ENCODE results near the gene FCER2.

FCER2 gene

DNA sequence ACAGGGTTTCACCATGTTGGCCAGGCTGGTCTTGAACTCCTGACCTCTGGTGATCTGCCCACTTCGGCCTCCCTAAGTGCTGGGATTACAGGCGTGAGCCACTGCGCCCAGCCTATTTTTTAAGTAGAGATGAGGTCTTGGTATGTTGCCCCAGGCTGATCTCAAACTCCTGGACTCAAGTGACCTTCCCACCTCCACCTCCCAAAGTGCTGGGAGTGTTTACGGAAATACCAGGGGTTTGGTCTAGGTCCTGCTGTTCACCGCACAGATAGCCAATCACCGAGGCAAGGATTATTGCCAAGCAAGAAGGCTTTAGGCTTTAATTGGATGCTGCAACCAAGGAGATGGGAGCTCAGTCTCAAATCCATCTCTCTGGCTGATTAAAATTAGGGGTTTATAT, 18.4 kb upstream of the FCER2 start:
- H3K79me2 ChIP-seq (ENCODE audit: insufficient read depth, low read length), result no peaks in the 10 kb centered on the region
- TF ChIP-seq, protein P1, sequence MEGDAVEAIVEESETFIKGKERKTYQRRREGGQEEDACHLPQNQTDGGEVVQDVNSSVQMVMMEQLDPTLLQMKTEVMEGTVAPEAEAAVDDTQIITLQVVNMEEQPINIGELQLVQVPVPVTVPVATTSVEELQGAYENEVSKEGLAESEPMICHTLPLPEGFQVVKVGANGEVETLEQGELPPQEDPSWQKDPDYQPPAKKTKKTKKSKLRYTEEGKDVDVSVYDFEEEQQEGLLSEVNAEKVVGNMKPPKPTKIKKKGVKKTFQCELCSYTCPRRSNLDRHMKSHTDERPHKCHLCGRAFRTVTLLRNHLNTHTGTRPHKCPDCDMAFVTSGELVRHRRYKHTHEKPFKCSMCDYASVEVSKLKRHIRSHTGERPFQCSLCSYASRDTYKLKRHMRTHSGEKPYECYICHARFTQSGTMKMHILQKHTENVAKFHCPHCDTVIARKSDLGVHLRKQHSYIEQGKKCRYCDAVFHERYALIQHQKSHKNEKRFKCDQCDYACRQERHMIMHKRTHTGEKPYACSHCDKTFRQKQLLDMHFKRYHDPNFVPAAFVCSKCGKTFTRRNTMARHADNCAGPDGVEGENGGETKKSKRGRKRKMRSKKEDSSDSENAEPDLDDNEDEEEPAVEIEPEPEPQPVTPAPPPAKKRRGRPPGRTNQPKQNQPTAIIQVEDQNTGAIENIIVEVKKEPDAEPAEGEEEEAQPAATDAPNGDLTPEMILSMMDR (IDR thresholded peaks at IDR 0.05; ENCODE audit: insufficient read depth, low read length, poor library complexity, severe bottlenecking), result no peak
- TF ChIP-seq EZH2phosphoT487 (conservative IDR thresholded peaks at IDR 0.05; ENCODE audit: low read length), result no peak

DNA sequence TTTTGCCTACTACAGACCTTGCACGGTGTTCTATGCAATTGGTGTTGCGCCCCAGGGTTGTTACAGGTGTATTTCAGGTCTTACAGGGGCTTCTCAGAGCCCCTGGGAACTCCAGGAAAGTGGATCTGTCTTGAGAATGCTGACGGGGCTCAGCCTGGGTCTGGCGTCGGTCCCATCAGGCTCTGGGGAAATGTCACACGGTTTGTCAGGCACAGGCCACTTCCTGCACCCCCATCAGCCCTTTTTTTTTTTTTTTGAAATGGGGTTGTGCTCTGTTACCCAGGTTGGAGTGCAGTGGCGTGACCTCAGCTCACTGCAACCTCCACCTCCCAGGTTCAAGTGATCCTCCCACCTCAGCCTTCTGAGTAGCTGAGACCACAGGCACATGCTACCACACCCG, 16.7 kb upstream of the FCER2 start:
- no peak overlapping the region for H3K9ac ChIP-seq (ENCODE audit: low read length)
- no peaks in the 10 kb centered on the region for H3K79me2 ChIP-seq (ENCODE audit: insufficient read depth, low read length)
- no peak overlapping the region for H3K4me2 ChIP-seq (ENCODE audit: low read depth, low read length, poor library complexity, severe bottlenecking)
- TF ChIP-seq, protein P1 (IDR thresholded peaks at IDR 0.05; ENCODE audit: insufficient read depth, low read length, poor library complexity, severe bottlenecking), result no peak
- TF ChIP-seq EZH2phosphoT487 (conservative IDR thresholded peaks at IDR 0.05; ENCODE audit: low read length), result no peak
- H3F3A ChIP-seq (ENCODE audit: insufficient read depth), result no peaks in the 10 kb centered on the region
- no peaks in the 10 kb centered on the region for H3K36me3 ChIP-seq (ENCODE audit: low read length)
- no peaks in the 10 kb centered on the region for H3K9me2 ChIP-seq (replicated peaks; ENCODE audit: insufficient read depth, low read length)
- no peaks in the 10 kb centered on the region for H4K20me1 ChIP-seq (ENCODE audit: low read depth, low read length)
- no peak overlapping the region for H2AFZ ChIP-seq (ENCODE audit: low read depth, low read length, severe bottlenecking)
- no peaks in the 10 kb centered on the region for H3K9me3 ChIP-seq (ENCODE audit: insufficient read depth, low read length)
- no peaks in the 10 kb centered on the region for H3K27me3 ChIP-seq (ENCODE audit: low read length)
- H3K27ac ChIP-seq (ENCODE audit: low read depth, low read length), result no peak overlapping the region
- H3K4me3 ChIP-seq (ENCODE audit: insufficient read depth, low read length, poor library complexity, severe bottlenecking), result no peak overlapping the region

More for the DNA sequence above, 18.4 kb upstream of the FCER2 start:
- Histone ChIP-seq H2AFZ (ENCODE audit: low read depth, low read length, severe bottlenecking) (no peak overlapping the region), H3K4me3 (ENCODE audit: insufficient read depth, low read length, poor library complexity, severe bottlenecking) (no peak overlapping the region), H4K20me1 (ENCODE audit: low read depth, low read length) (no peaks in the 10 kb centered on the region), H3K9ac (ENCODE audit: low read length) (no peak overlapping the region), H3K4me2 (ENCODE audit: low read depth, low read length, poor library complexity, severe bottlenecking) (no peak overlapping the region), H3K9me3 (ENCODE audit: insufficient read depth, low read length) (no peaks in the 10 kb centered on the region), H3K27ac (ENCODE audit: low read depth, low read length) (no peak overlapping the region), H3F3A (ENCODE audit: insufficient read depth) (no peaks in the 10 kb centered on the region), H3K27me3 (ENCODE audit: low read length) (no peaks in the 10 kb centered on the region), H3K36me3 (ENCODE audit: low read length) (no peaks in the 10 kb centered on the region), H3K9me2 (replicated peaks; ENCODE audit: insufficient read depth, low read length) (no peaks in the 10 kb centered on the region)

DNA sequence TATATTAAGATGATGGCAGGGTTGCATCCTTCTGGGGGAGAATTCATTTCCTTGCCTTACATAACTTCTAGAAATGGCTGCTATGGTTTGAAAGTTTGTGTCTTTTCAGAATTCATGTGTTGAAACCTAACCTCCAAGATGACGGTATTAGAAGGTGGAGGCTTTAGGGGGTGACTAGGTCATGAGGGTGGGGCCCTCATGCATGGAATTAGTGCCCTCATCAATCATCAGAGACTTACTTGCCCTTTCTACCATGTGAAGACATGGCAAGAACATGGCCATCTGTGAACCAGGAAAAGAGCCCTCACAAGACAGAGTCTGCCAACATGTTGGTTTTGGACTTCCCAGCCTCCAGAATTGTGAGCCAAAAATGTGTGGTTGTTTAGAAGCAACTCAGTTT, 14.8 kb upstream of the FCER2 start:
- no peaks in the 10 kb centered on the region for H3K9me3 ChIP-seq (ENCODE audit: insufficient read depth, low read length)
- H3K27ac ChIP-seq (ENCODE audit: low read depth, low read length), result no peak overlapping the region
- H3K79me2 ChIP-seq (ENCODE audit: insufficient read depth, low read length), result no peaks in the 10 kb centered on the region
- no peaks in the 10 kb centered on the region for H3K36me3 ChIP-seq (ENCODE audit: low read length)
- no peak for TF ChIP-seq EZH2phosphoT487 (conservative IDR thresholded peaks at IDR 0.05; ENCODE audit: low read length)
- TF ChIP-seq, protein P1 (IDR thresholded peaks at IDR 0.05; ENCODE audit: insufficient read depth, low read length, poor library complexity, severe bottlenecking), result no peak
- no peaks in the 10 kb centered on the region for H3K27me3 ChIP-seq (ENCODE audit: low read length)
- H3K9me2 ChIP-seq (replicated peaks; ENCODE audit: insufficient read depth, low read length), result no peaks in the 10 kb centered on the region
- H3F3A ChIP-seq (ENCODE audit: insufficient read depth), result no peaks in the 10 kb centered on the region
- H3K4me2 ChIP-seq (ENCODE audit: low read depth, low read length, poor library complexity, severe bottlenecking), result no peak overlapping the region
- no peak overlapping the region for H3K9ac ChIP-seq (ENCODE audit: low read length)
- no peak overlapping the region for H3K4me3 ChIP-seq (ENCODE audit: insufficient read depth, low read length, poor library complexity, severe bottlenecking)
- no peak overlapping the region for H2AFZ ChIP-seq (ENCODE audit: low read depth, low read length, severe bottlenecking)
- no peaks in the 10 kb centered on the region for H4K20me1 ChIP-seq (ENCODE audit: low read depth, low read length)

All from SU-DHL-6 (cell line).